HFF-Myc (cell line): ENCODE results near the gene RNASE8.

Experiments
- DNase-seq: peaks from one replicate; pipeline ENCODE4 v3.0.0-alpha.2; 2011; ENCODE audit warnings: low read depth; ENCODE audit errors: extremely low read depth
- H3K4me3 ChIP-seq: replicated peaks from 2 replicates; pipeline ENCODE4 v1.5.1; 2011; ENCODE audit warnings: low read depth, mild to moderate bottlenecking, control low read depth, low read length
- CTCF ChIP-seq: IDR thresholded peaks from 2 replicates; pipeline ENCODE4 v1.5.1; 2012; ENCODE audit warnings: mild to moderate bottlenecking, low read depth, low read length, control low read depth; ENCODE audit errors: missing control alignments

RNASE8 gene

DNA sequence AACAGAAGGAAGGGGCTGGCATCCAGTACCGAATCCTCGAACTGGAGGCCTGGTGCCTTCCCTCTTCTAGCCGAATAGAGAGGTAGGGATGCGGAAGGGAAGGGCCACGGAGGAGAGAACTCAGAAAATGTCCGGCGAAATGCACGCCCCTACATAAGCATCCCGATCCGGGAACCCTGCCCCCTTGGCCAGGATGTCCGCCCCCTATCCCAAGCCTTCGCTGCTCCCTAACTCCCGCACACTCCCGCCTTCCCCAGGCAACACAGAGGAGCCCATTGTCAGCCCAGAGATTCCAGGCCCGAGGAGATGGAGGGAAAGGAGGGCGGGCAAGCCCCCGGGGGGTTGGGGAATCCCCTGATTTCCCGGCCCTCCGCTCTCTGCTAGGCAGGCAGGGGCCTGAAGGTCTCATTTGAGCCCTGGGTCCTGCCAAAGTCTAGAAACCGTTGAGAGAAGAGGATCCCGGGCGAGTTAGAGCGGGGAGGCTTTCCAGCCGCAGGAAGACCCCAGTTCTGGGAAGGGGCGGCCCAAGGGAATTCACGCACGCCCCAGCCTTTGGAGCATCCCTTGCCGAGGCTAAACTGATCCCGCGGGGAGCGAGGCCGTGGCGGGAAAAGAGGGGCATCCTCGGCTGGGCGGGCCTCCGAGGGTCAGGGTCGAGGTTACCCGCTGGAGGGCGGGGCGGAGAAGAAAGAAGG, 11.9 kb downstream of the RNASE8 start:
- peak; percentile 6 for TF ChIP-seq CTCF
- peak overlapping the region; percentile 83 for H3K4me3 ChIP-seq
- no peak for DNase-seq

GRCh38 chr14:21070083-21070609, 12.5 kb downstream of the RNASE8 start, which contains the start of gene ARHGEF40:
Gene ARHGEF40 (plus strand): TSS chr14:21070304. CDS start chr14:21070397, 93 bp downstream.
- TF ChIP-seq CTCF: no peak
- H3K4me3 ChIP-seq: peak within 1 kb of the TSS; percentile 83
- DNase-seq: no peak

- DNase-seq: no peak
- no peak for TF ChIP-seq CTCF
- peak overlapping the region; percentile 83 for H3K4me3 ChIP-seq
Observed at GRCh38 chr14:21070610-21071224, 13.1 kb downstream of the RNASE8 start.

DNA sequence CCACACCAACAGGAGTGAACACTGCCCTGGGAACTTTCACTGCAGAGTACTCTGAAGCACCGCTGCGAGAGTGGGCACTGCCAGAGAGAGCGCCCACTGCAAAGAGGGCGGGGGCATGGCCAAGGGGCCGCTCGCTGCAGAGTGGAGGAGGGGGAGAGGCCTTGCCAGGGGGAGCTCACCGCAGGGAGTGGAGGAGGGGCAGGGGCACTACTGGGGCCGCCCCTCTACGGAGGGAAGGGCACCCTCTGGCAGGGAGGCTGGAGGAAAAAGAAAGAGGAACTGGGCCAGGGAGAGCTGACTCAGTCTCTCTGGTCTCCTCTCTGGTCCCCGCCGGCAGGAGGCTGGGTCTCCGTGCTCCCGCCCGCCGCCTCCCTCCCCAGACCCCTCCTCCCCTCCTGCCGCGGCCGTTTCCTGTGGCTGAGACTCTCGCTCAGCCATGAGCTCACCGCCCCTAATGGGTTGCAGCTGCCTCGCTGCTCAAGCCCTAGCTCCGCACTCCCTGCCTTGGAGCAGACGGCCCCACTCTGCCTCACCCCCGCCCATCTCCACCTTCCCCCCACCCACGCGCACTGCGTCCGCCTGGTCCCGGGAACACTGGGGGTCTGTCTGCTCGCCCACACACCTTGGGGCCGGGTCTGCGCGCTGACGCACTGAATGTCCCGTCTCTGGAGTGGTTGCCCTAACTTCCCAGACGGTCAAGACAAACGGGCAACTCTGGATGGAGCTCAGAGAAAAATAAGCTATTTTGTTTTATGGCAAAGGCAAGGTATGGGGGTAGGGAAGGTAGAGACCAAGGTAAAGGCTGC, 13.8 kb downstream of the RNASE8 start:
- TF ChIP-seq CTCF: no peak
- H3K4me3 ChIP-seq: peak overlapping the region; percentile 83
- peak; percentile 76 for DNase-seq

DNA sequence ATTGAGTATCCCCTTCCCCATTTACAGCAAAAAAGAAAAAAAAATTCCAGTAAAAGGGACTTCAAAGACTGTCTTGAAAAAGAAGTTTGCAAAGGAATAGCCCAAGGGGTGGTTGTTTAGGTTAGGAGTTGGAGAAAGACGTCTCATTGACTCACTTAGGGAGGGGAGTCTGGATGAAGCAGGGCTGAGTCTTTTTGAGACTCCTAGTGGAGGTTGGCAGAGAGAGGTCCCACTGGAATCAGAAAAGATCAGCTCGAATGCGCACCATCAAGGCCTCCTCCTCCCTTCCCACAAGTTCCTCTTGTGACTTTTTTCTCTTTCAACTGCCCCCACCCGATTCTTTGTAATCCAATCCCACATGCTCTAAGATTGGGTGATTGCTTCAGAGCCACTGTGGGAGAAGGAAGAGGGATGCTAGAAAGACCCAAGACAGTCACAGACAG, 14.4 kb downstream of the RNASE8 start:
- no peak for DNase-seq
- peak overlapping the region; percentile 83 for H3K4me3 ChIP-seq
- TF ChIP-seq CTCF: no peak

DNA sequence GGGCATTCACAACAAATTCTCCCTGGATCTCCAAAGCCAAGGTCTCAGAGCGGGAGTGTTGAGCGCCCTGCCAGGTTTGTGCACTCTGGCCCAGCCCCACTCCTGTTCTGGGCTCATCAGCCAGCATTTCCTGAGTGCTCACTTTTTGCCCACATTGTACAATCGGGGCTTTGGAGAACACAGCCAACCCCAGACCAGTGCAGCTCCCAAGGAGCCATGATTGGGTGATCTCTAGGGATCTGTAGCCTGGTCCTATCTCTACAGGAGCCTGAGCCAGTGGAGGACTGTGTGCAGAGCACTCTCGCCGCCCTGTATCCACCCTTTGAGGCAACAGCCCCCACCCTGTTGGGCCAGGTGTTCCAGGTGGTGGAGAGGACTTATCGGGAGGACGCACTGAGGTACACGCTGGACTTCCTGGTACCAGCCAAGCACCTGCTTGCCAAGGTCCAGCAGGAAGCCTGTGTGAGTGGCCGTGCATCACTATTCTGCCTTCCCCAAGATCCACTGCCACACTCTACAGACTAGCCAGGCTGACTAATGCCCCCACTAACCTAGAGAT, 15.2 kb downstream of the RNASE8 start:
- no peak for DNase-seq
- no peak for TF ChIP-seq CTCF
- no peak overlapping the region for H3K4me3 ChIP-seq
